Measurements from ENCODE around the gene RNLS. TPM values are rescaled to one million over a fixed set of nuclear protein-coding genes. Genes with fewer than 3 reads are reported as not detected.

Gene RNLS
- total RNA-seq, 4 donors from 2014 or later, result 8.7 to 19.7 (median 12.9) TPM

GRCh38 chr10:88333248-88333630 lies 249.9 kb downstream of the RNLS start:
- DNase-seq, result no peak
- intact Hi-C loops (cut with DNase I; ENCODE audit: low total_unique reads), result no loop called here
- peak overlapping the region in 1 of 2 donors; percentile 65 for H3K27ac ChIP-seq
- no peaks in the 10 kb centered on the region for H3K36me3 ChIP-seq
- TF ChIP-seq CTCF (IDR thresholded peaks at IDR 0.05) (no peak), POLR2A (IDR thresholded peaks at IDR 0.05) (no peak)
- no peaks in the 10 kb centered on the region for H3K4me1 ChIP-seq
- H3K9me3 ChIP-seq, result no peaks in the 10 kb centered on the region
- no peak overlapping the region for H3K4me3 ChIP-seq
- no peaks in the 10 kb centered on the region for H3K27me3 ChIP-seq

- intact Hi-C loops (cut with DNase I; ENCODE audit: low total_unique reads), result no loop called here
- Histone ChIP-seq H3K4me1 (no peaks in the 10 kb centered on the region), H3K4me3 (no peak overlapping the region), H3K27me3 (no peaks in the 10 kb centered on the region), H3K36me3 (no peaks in the 10 kb centered on the region), H3K9me3 (no peaks in the 10 kb centered on the region), H3K27ac (peak overlapping the region; percentile 7 to 65)
- DNase-seq, result no peak
- TF ChIP-seq POLR2A (IDR thresholded peaks at IDR 0.05) (no peak), CTCF (IDR thresholded peaks at IDR 0.05) (no peak)
These were observed 250.4 kb downstream of the RNLS start for GRCh38 chr10:88332503-88333247.

GRCh38 chr10:88330174-88330573 lies 252.9 kb downstream of the RNLS start:
- H3K36me3 ChIP-seq, result no peaks in the 10 kb centered on the region
- no peak overlapping the region for H3K4me3 ChIP-seq
- H3K9me3 ChIP-seq, result no peaks in the 10 kb centered on the region
- H3K27me3 ChIP-seq, result no peaks in the 10 kb centered on the region
- no peak for DNase-seq
- no peak overlapping the region for H3K27ac ChIP-seq
- no peaks in the 10 kb centered on the region for H3K4me1 ChIP-seq
- TF ChIP-seq CTCF (IDR thresholded peaks at IDR 0.05) (no peak), POLR2A (IDR thresholded peaks at IDR 0.05) (no peak)
- intact Hi-C loops (cut with DNase I; ENCODE audit: low total_unique reads), result no loop called here

- intact Hi-C loops (cut with DNase I; ENCODE audit: low total_unique reads), result no loop called here
- Histone ChIP-seq H3K36me3 (no peaks in the 10 kb centered on the region), H3K27ac (no peak overlapping the region), H3K9me3 (peaks cover 0 to 12% of the 10 kb centered on the region in 2 donors), H3K4me3 (no peak overlapping the region), H3K27me3 (no peaks in the 10 kb centered on the region), H3K4me1 (no peaks in the 10 kb centered on the region)
- TF ChIP-seq CTCF (IDR thresholded peaks at IDR 0.05), result no peak
- TF ChIP-seq POLR2A (IDR thresholded peaks at IDR 0.05), result no peak
- DNase-seq, result no peak
These were observed 260.6 kb downstream of the RNLS start for GRCh38 chr10:88322324-88323063.

GRCh38 chr10:88319960-88320517 lies 263.1 kb downstream of the RNLS start:
- TF ChIP-seq POLR2A (IDR thresholded peaks at IDR 0.05) (no peak), CTCF (IDR thresholded peaks at IDR 0.05) (no peak)
- no peak overlapping the region for H3K27ac ChIP-seq

More at GRCh38 chr10:88319960-88320517, 263.1 kb downstream of the RNLS start:
- H3K27me3 ChIP-seq, result no peaks in the 10 kb centered on the region
- peaks cover 0 to 12% of the 10 kb centered on the region in 2 donors for H3K9me3 ChIP-seq
- H3K4me1 ChIP-seq, result peaks cover 0 to 3% of the 10 kb centered on the region in 2 donors
- intact Hi-C loops (cut with DNase I; ENCODE audit: low total_unique reads), result no loop called here
- DNase-seq, result no peak
- H3K36me3 ChIP-seq, result no peaks in the 10 kb centered on the region
- H3K4me3 ChIP-seq, result no peak overlapping the region
